Right ventricle myocardium superior (tissue), 1 donor: ENCODE results near the gene ZNF574. TPM values are rescaled to one million over a fixed set of nuclear protein-coding genes. Genes with fewer than 3 reads are reported as not detected.
A peak's percentile ranks its signal among the peaks of the same experiment; 100 is the strongest.
"Not testable (repeated sequence)": the region's sequence is repeated elsewhere in the genome, so short reads cannot be mapped to it uniquely, and the experiment has no call there.

Experiments used
- ATAC-seq: fragments of 200-7000 bp; cut with Tn5 transposase; one replicate; pipeline ENCODE4 v1.9.1; 2020; ENCODE audit warnings: mild to moderate bottlenecking; ENCODE audit not compliant: poor library complexity
- DNase-seq: peaks from one replicate; pipeline ENCODE4 v3.0.0-alpha.2; 2020
- intact Hi-C: fragments of 100-400 bp; cut with DNase I; formaldehyde crosslinking; loops from one replicate; pipeline ENCODE4 v1.11.2; 2022
- long read RNA-seq: library from polyadenylated mRNA; unstranded; transcript quantifications from one replicate; pipeline ENCODE4 v2.0.0, GENCODE V29; 2021
- total RNA-seq: library from RNA; stranded (reverse); fragmentation: NEBNext Ultra II Directional; extraction: Animal tissue kit (Norgen Biotek cat#: 25700); gene quantifications from one replicate; pipeline ENCODE4 v1.2.1, GENCODE V29; 2021
- donor health status: DM: no; HTN: yes; CAD: no; lungs with severe emphysema.

ZNF574 gene
- 8.4 TPM for total RNA-seq
- long read RNA-seq, transcript ZNF574-202 (2 exons, 2,940 nt): major isoform, 44 of 57 reads
- long read RNA-seq, partial matches to known transcripts: 13 of 57 reads
- long read RNA-seq, other reads (novel, unspliced or antisense): 0 of 57 reads

GRCh38 chr19:42075616-42076379, at the start of gene ZNF574:
Gene ZNF574, plus strand, starts transcription at chr19:42076166. Its CDS starts 2,441 bp downstream, at chr19:42078607.
- intact Hi-C loops: no loop called here
- DNase-seq: peak; percentile 99

GRCh38 chr19:42028304-42029216, 47.4 kb upstream of the ZNF574 start:
- intact Hi-C loops: no loop called here
- DNase-seq (no peak), ATAC-seq (no peak)

More at GRCh38 chr19:42075616-42076379, at the start of gene ZNF574:
- peak; percentile 98 for ATAC-seq

- intact Hi-C loops: loop anchor here (5.0 kb wide), 1 partner anchor 34 kb away; no protein-coding TSS in a partner anchor
- ATAC-seq: no peak
- no peak for DNase-seq
These were observed 45.1 kb upstream of the ZNF574 start for GRCh38 chr19:42030645-42031440.

GRCh38 chr19:42032431-42032830, 43.5 kb upstream of the ZNF574 start:
- DNase-seq: no peak
- no peak for ATAC-seq
- intact Hi-C loops: loop anchor here (5.0 kb wide), 1 partner anchor 35 kb away; no protein-coding TSS in a partner anchor

- intact Hi-C loops: loop anchor here (5.0 kb wide), 1 partner anchor 36 kb away; no protein-coding TSS in a partner anchor
These were observed 42.6 kb upstream of the ZNF574 start for GRCh38 chr19:42033413-42033812.

GRCh38 chr19:42034640-42035391, 41.1 kb upstream of the ZNF574 start:
- not testable (repeated sequence) for ATAC-seq
- intact Hi-C loops: loop anchor here (5.0 kb wide), 1 partner anchor 38 kb away; no protein-coding TSS in a partner anchor
- peak; percentile 65 for DNase-seq

More at GRCh38 chr19:42033413-42033812, 42.6 kb upstream of the ZNF574 start:
- no peak for DNase-seq
- no peak for ATAC-seq

GRCh38 chr19:42037649-42038048, 38.3 kb upstream of the ZNF574 start:
- intact Hi-C loops: no loop called here
- peak; percentile 49 for DNase-seq
- ATAC-seq: peak; percentile 63

- ATAC-seq (peak; percentile 86), DNase-seq (peak; percentile 77)
- intact Hi-C loops: no loop called here
These were observed 37.3 kb upstream of the ZNF574 start for GRCh38 chr19:42038666-42039065.

- ATAC-seq (no peak), DNase-seq (no peak)
These were observed 35.9 kb upstream of the ZNF574 start for GRCh38 chr19:42040031-42040430.

GRCh38 chr19:42040491-42040890, 35.5 kb upstream of the ZNF574 start:
- intact Hi-C loops, ATAC-seq, DNase-seq: not testable (repeated sequence)

More at GRCh38 chr19:42040031-42040430, 35.9 kb upstream of the ZNF574 start:
- intact Hi-C loops: no loop called here

- intact Hi-C loops: no loop called here
- DNase-seq: no peak
- ATAC-seq: no peak
These were observed 33.4 kb upstream of the ZNF574 start for GRCh38 chr19:42042455-42043170.

- intact Hi-C loops: no loop called here
- DNase-seq: no peak
- ATAC-seq: no peak
These were observed 30.4 kb upstream of the ZNF574 start for GRCh38 chr19:42045575-42045974.

GRCh38 chr19:42048992-42049391, 27.0 kb upstream of the ZNF574 start:
- ATAC-seq (peak; percentile 21), DNase-seq (no peak)
- intact Hi-C loops: no loop called here

- DNase-seq (peak; percentile 2), ATAC-seq (no peak)
- intact Hi-C loops: no loop called here
These were observed 24.5 kb upstream of the ZNF574 start for GRCh38 chr19:42051166-42052115.

- no peak for DNase-seq
- ATAC-seq: peak; percentile 68
- intact Hi-C loops: no loop called here
These were observed 23.6 kb upstream of the ZNF574 start for GRCh38 chr19:42052241-42052863.
